ENCODE results near the gene NGEF. TPM values are rescaled to one million over a fixed set of nuclear protein-coding genes. Genes with fewer than 3 reads are reported as not detected.
A peak's percentile ranks its signal among the peaks of the same experiment; 100 is the strongest.
"Not testable (repeated sequence)": the region's sequence is repeated elsewhere in the genome, so short reads cannot be mapped to it uniquely, and the experiment has no call there.

The NGEF gene
- total RNA-seq, 1 donor from 2014 or later = 0.16 TPM

- no peak for DNase-seq
- Histone ChIP-seq H3K9me3 (replicated peaks) (no peaks in the 10 kb centered on the region), H3K27ac (replicated peaks) (no peak overlapping the region), H3K4me1 (peaks cover 40% of the 10 kb centered on the region), H3K36me3 (no peaks in the 10 kb centered on the region), H3K4me3 (no peak overlapping the region), H3K27me3 (ENCODE audit: low read depth) (peaks cover 40% of the 10 kb centered on the region)
- intact Hi-C loops (cut with micrococcal nuclease) = no loop called here
- no peak for TF ChIP-seq CTCF (IDR thresholded peaks at IDR 0.05; ENCODE audit: borderline replicate concordance)
These were observed 42.3 kb upstream of the NGEF start for GRCh38 chr2:233055362-233055761.

GRCh38 chr2:233053928-233054784 is 41.1 kb upstream of the NGEF start:
- no peaks in the 10 kb centered on the region for H3K36me3 ChIP-seq
- H3K27me3 ChIP-seq (ENCODE audit: low read depth) = peaks cover 44% of the 10 kb centered on the region
- no peak overlapping the region for H3K4me3 ChIP-seq
- DNase-seq = peak; percentile 62
- no peaks in the 10 kb centered on the region for H3K9me3 ChIP-seq (replicated peaks)
- peaks cover 28% of the 10 kb centered on the region for H3K4me1 ChIP-seq
- H3K27ac ChIP-seq (replicated peaks) = no peak overlapping the region
- TF ChIP-seq CTCF (IDR thresholded peaks at IDR 0.05; ENCODE audit: borderline replicate concordance) = peak; percentile 91
- intact Hi-C loops (cut with micrococcal nuclease) = no loop called here

- H3K9me3 ChIP-seq (replicated peaks); H3K4me3 ChIP-seq; intact Hi-C loops (cut with micrococcal nuclease); DNase-seq; H3K36me3 ChIP-seq: not testable (repeated sequence)
- Histone ChIP-seq H3K4me1 (peaks cover 25% of the 10 kb centered on the region), H3K27me3 (ENCODE audit: low read depth) (peaks cover 56% of the 10 kb centered on the region), H3K27ac (replicated peaks) (peak overlapping the region; percentile 73)
These were observed 39.5 kb upstream of the NGEF start for GRCh38 chr2:233052517-233052916.

DNA sequence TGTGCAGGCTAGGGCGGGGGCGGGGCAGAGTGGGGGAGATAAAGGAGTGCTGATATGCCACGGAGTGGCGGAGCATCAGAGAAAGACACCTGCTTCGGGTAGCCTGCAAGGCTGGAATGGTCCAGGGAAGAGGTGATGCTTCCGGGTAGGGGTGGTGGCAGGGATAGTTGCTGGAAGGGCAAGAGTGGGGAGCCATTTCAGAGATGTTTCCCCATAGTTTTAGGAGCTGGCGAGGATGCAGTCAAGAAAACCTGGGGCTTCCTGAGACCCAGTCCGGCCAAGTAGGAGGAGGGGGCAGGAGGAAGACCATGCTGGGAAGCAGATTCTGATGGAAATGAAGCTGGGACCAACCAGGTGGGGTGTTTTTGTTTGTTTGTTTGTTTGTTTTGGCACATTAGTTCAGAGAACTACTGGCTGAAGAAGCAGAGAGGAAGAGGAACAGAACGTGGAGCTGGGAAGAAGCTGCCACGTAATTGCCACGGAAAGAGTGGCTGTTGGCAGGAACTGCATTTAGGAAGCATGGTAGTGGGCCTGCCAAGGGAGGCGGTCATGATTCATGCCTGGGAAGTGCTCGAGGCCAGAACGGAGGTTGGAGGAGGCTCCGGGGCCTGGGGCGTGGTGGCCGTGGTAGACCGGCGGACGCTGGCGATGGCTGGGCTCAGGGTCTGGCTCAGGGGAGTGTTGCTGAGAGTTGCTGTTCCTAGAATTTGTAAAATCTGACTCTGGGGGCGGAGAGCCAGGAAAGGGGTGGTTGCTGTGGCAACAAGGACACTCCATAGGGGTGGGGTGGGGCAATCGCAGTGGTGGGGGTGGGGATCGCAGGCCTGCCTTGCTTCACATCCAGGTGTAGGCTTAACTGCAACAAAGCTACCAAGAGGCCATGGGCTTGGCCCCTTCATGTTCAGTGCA is 38.4 kb upstream of the NGEF start:
- no peaks in the 10 kb centered on the region for H3K36me3 ChIP-seq
- H3K27me3 ChIP-seq (ENCODE audit: low read depth) = peaks cover 60% of the 10 kb centered on the region
- intact Hi-C loops (cut with micrococcal nuclease) = no loop called here
- no peaks in the 10 kb centered on the region for H3K9me3 ChIP-seq (replicated peaks)
- no peak overlapping the region for H3K4me3 ChIP-seq
- DNase-seq = peak; percentile 79
- TF ChIP-seq CTCF (IDR thresholded peaks at IDR 0.05; ENCODE audit: borderline replicate concordance) = no peak
- H3K4me1 ChIP-seq = peaks cover 25% of the 10 kb centered on the region
- H3K27ac ChIP-seq (replicated peaks) = peak overlapping the region; percentile 73

DNA sequence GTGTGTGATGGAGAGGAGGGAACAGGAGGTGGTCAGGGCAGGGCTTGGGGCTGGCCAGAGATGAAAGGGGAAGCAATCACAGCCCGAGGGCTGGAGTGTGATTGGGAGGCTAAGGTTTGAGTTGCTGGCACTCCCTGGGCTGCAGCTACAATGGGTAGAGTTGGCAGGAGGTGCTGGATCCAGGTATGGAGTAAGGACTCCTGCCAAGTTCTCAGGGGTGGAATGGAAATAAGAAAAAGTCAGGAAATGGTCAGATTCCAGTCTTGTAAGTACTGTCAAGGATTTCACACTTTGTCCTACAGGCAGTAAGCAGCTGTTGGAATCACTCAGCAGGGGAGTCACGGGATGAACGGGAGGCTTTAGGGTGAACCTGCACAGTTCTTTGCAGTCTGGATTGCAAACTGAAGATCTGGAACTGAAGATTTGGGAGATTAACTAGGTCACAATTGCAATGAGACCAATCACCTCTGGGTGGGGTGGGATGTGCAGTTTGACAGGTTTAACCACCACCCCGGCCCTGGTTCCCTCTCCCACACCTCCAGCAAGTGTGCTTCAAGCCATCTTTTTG is 36.2 kb upstream of the NGEF start:
- peaks cover 58% of the 10 kb centered on the region for H3K27me3 ChIP-seq (ENCODE audit: low read depth)
- intact Hi-C loops (cut with micrococcal nuclease) = no loop called here
- TF ChIP-seq CTCF (IDR thresholded peaks at IDR 0.05; ENCODE audit: borderline replicate concordance) = no peak

More for the DNA sequence above, 36.2 kb upstream of the NGEF start:
- Histone ChIP-seq H3K4me1 (peaks cover 22% of the 10 kb centered on the region), H3K36me3 (no peaks in the 10 kb centered on the region), H3K9me3 (replicated peaks) (no peaks in the 10 kb centered on the region), H3K27ac (replicated peaks) (no peak overlapping the region), H3K4me3 (no peak overlapping the region)
- no peak for DNase-seq

Data from left ventricle myocardium inferior (tissue), 1 donor.